Fibroblast of villous mesenchyme (primary cell): ENCODE data around the gene ERF. TPM values are rescaled to one million over a fixed set of nuclear protein-coding genes. Genes with fewer than 3 reads are reported as not detected.
A peak's percentile ranks its signal among the peaks of the same experiment; 100 is the strongest.

ENCODE experiments used
- DNase-seq: peaks from one replicate; pipeline ENCODE4 v3.0.0-alpha.2; 2010; ENCODE audit warnings: low read depth
- H3K4me3 ChIP-seq: 2 replicates; pipeline ENCODE4 v1.5.1; 2011; ENCODE audit warnings: low read depth, mild to moderate bottlenecking, low read length
- CTCF ChIP-seq: IDR thresholded peaks from 2 replicates; pipeline ENCODE4 v1.5.1; 2012; ENCODE audit warnings: low read depth, mild to moderate bottlenecking, low read length; ENCODE audit not compliant: insufficient read depth
- total RNA-seq: library from RNA; depleted of rRNA; stranded (reverse); fragments of >200 nt; gene quantifications from 2 replicates; pipeline ENCODE4 v1.2.3, GENCODE V29; 2012

ERF gene
- total RNA-seq, 1 donor: 27.6 TPM

GRCh38 chr19:42229301-42229854 lies 25.6 kb downstream of the ERF start:
- no peak for TF ChIP-seq CTCF
- H3K4me3 ChIP-seq: no peak overlapping the region
- no peak for DNase-seq

- no peak for TF ChIP-seq CTCF
- DNase-seq: no peak
- no peak overlapping the region for H3K4me3 ChIP-seq
These were observed 26.3 kb downstream of the ERF start for GRCh38 chr19:42228641-42229040.

- no peak overlapping the region for H3K4me3 ChIP-seq
- no peak for DNase-seq
- no peak for TF ChIP-seq CTCF
These were observed 28.0 kb downstream of the ERF start for GRCh38 chr19:42226886-42227285.

GRCh38 chr19:42225718-42226292 lies 29.1 kb downstream of the ERF start:
- no peak overlapping the region for H3K4me3 ChIP-seq
- no peak for TF ChIP-seq CTCF
- DNase-seq: no peak

GRCh38 chr19:42224940-42225717 lies 29.8 kb downstream of the ERF start:
- TF ChIP-seq CTCF: no peak
- DNase-seq: no peak
- no peak overlapping the region for H3K4me3 ChIP-seq

- TF ChIP-seq CTCF: no peak
- DNase-seq: no peak
- peak overlapping the region; percentile 97 for H3K4me3 ChIP-seq
These were observed 34.2 kb downstream of the ERF start for GRCh38 chr19:42220751-42221097.
